GM23338 (cell line): Measurements from ENCODE around the gene PTPRZ1. TPM values are rescaled to one million over a fixed set of nuclear protein-coding genes. Genes with fewer than 3 reads are reported as not detected.

Experiments used
- ATAC-seq: fragments of 200-7000 bp; cut with Tn5 transposase; 3 replicates; pipeline ENCODE4 v1.9.1; 2020
- DNase-seq: peaks from one replicate; pipeline ENCODE4 v3.0.0-alpha.2; 2015; ENCODE audit warnings: low spot score
- H2AFZ ChIP-seq: fragments of 200-600 bp; sonication (generic); 2 replicates; pipeline ENCODE4 v1.8.0; 2016; ENCODE audit warnings: antibody characterized with exemption, mild to moderate bottlenecking, moderate library complexity
- H3F3A ChIP-seq: fragments of 200-600 bp; sonication (generic); replicated peaks from 2 replicates; pipeline ENCODE4 v1.8.0; 2017; ENCODE audit warnings: antibody characterized with exemption, mixed run types, low read depth
- H3K27ac ChIP-seq: fragments of 200-600 bp; sonication (generic); 2 replicates; pipeline ENCODE4 v1.6.1; 2016; ENCODE audit warnings: low read depth
- H3K27me3 ChIP-seq: fragments of 200-600 bp; sonication (generic); 2 replicates; pipeline ENCODE4 v1.8.0; 2016; ENCODE audit warnings: mild to moderate bottlenecking, mixed run types, moderate library complexity; ENCODE audit not compliant: insufficient read depth
- H3K36me3 ChIP-seq: fragments of 200-600 bp; sonication (generic); 2 replicates; pipeline ENCODE4 v1.8.0; 2016; ENCODE audit warnings: mild to moderate bottlenecking; ENCODE audit not compliant: insufficient read depth
- H3K4me1 ChIP-seq: fragments of 200-600 bp; sonication (generic); 2 replicates; pipeline ENCODE4 v1.8.0; 2016; ENCODE audit warnings: mild to moderate bottlenecking, moderate library complexity; ENCODE audit not compliant: insufficient read depth
- H3K4me2 ChIP-seq: fragments of 200-600 bp; sonication (generic); 2 replicates; pipeline ENCODE4 v1.7.1; 2017; ENCODE audit warnings: mixed run types
- H3K4me3 ChIP-seq: fragments of 200-600 bp; sonication (generic); 2 replicates; pipeline ENCODE4 v1.6.1; 2016; ENCODE audit warnings: mixed run types
- H3K79me2 ChIP-seq: fragments of 200-600 bp; sonication (generic); replicated peaks from 2 replicates; pipeline ENCODE4 v1.8.0; 2017; ENCODE audit warnings: mild to moderate bottlenecking; ENCODE audit not compliant: insufficient read depth
- H3K9me2 ChIP-seq: fragments of 200-600 bp; sonication (generic); 2 replicates; pipeline ENCODE4 v1.8.0; 2017; ENCODE audit not compliant: insufficient read depth
- H4K20me1 ChIP-seq: fragments of 200-600 bp; sonication (generic); replicated peaks from 2 replicates; pipeline ENCODE4 v1.8.0; 2017; ENCODE audit warnings: mild to moderate bottlenecking; ENCODE audit not compliant: insufficient read depth
- H3K27ac Mint-ChIP-seq: 2 replicates; pipeline ENCODE4 v1.8.0; 2020; ENCODE audit warnings: inconsistent platforms, mild to moderate bottlenecking, moderate library complexity, mixed read lengths
- H3K27me3 Mint-ChIP-seq: 3 replicates; pipeline ENCODE4 v1.8.0; 2022; ENCODE audit warnings: low read depth, mild to moderate bottlenecking, moderate library complexity, mixed read lengths, inconsistent platforms; ENCODE audit not compliant: insufficient read depth, poor library complexity
- H3K36me3 Mint-ChIP-seq: 3 replicates; pipeline ENCODE4 v1.8.0; 2021; ENCODE audit warnings: low read depth, mild to moderate bottlenecking, inconsistent platforms, moderate library complexity, mixed read lengths
- H3K4me1 Mint-ChIP-seq: 3 replicates; pipeline ENCODE4 v1.8.0; 2020; ENCODE audit warnings: mild to moderate bottlenecking, inconsistent platforms, mixed read lengths
- H3K4me3 Mint-ChIP-seq: 3 replicates; pipeline ENCODE4 v1.8.0; 2021; ENCODE audit warnings: moderate library complexity, mild to moderate bottlenecking, inconsistent platforms, mixed read lengths
- H3K9me3 Mint-ChIP-seq: 3 replicates; pipeline ENCODE4 v1.8.0; 2020; ENCODE audit warnings: moderate library complexity, mild to moderate bottlenecking, inconsistent platforms, mixed read lengths
- CREB1 ChIP-seq: fragments of 250-450 bp; sonication (Bioruptor Pico); IDR thresholded peaks from 2 replicates; pipeline ENCODE4 v1.5.0; 2020; ENCODE audit warnings: low read depth, mild to moderate bottlenecking, moderate library complexity
- EZH2 ChIP-seq: fragments of 200-600 bp; sonication (generic); IDR thresholded peaks from one replicate; pipeline ENCODE4 v1.8.0; 2017; ENCODE audit warnings: antibody characterized with exemption, mild to moderate bottlenecking, low read depth; ENCODE audit not compliant: unreplicated experiment
- EZH2phosphoT487 ChIP-seq: fragments of 200-600 bp; sonication (generic); IDR thresholded peaks from one replicate; pipeline ENCODE4 v1.8.1; 2018; ENCODE audit warnings: antibody characterized with exemption; ENCODE audit not compliant: unreplicated experiment
- JUNB ChIP-seq: IDR thresholded peaks from one replicate; pipeline ENCODE4 v1.6.1; 2016; ENCODE audit warnings: antibody characterized with exemption; ENCODE audit not compliant: unreplicated experiment
- NANOG ChIP-seq: IDR thresholded peaks from 2 replicates; pipeline ENCODE4 v1.6.1; 2016; ENCODE audit warnings: antibody characterized with exemption, borderline replicate concordance
- POLR2AphosphoS5 ChIP-seq: IDR thresholded peaks from 2 replicates; pipeline ENCODE4 v1.6.1; 2016; ENCODE audit warnings: antibody characterized with exemption, low read depth
- REST ChIP-seq: IDR thresholded peaks from one replicate; pipeline ENCODE4 v1.6.1; 2018; ENCODE audit warnings: antibody characterized with exemption; ENCODE audit not compliant: unreplicated experiment
- STAT1 ChIP-seq: IDR thresholded peaks from one replicate; pipeline ENCODE4 v1.6.1; 2016; ENCODE audit warnings: antibody characterized with exemption; ENCODE audit not compliant: unreplicated experiment
- ZNF114 ChIP-seq: fragments of 250-450 bp; sonication (Bioruptor Pico); IDR thresholded peaks from 2 replicates; pipeline ENCODE4 v1.5.0; 2020; ENCODE audit warnings: mild to moderate bottlenecking, moderate library complexity
- ZNF331 ChIP-seq: fragments of 250-450 bp; sonication (Bioruptor Pico); IDR thresholded peaks from 2 replicates; pipeline ENCODE4 v1.5.0; 2020; ENCODE audit warnings: low read depth, mild to moderate bottlenecking, moderate library complexity
- ZNF462 ChIP-seq: fragments of 250-450 bp; sonication (Bioruptor Pico); IDR thresholded peaks from 2 replicates; pipeline ENCODE4 v1.5.0; 2020; ENCODE audit warnings: mild to moderate bottlenecking, moderate library complexity
- polyA plus RNA-seq: library from polyadenylated mRNA; unstranded; fragments of >200 nt; fragmentation: Nextera tagmentation; extraction: Ambion mirVana; gene quantifications from 2 replicates; pipeline ENCODE4 v1.2.1, GENCODE V29; 2016
- total RNA-seq: library from RNA; depleted of rRNA; stranded (reverse); fragments of >200 nt; shearing (Covaris generic); gene quantifications from 2 replicates; pipeline ENCODE4 v1.2.3, GENCODE V29; 2014
- TF ChIP-seq, protein P1 (sequence below), 2 experiments: fragments of 200-600 bp in 1 of 2; sonication (generic) in 1 of 2; conservative IDR thresholded peaks; 2 replicates each; pipeline versions ENCODE4 v1.5.1 to v1.6.1; 2016 to 2017; ENCODE audit warnings: antibody characterized with exemption in 2 of 2, low read depth in 2 of 2, mild to moderate bottlenecking in 2 of 2, moderate library complexity in 1 of 2
- TF ChIP-seq, protein P2 (sequence below): IDR thresholded peaks from 2 replicates; pipeline ENCODE4 v1.6.1; 2016; ENCODE audit warnings: antibody characterized with exemption

Gene PTPRZ1
- total and polyA plus RNA-seq, 2 experiments from 2014 or later: 160 to 230 TPM

DNA sequence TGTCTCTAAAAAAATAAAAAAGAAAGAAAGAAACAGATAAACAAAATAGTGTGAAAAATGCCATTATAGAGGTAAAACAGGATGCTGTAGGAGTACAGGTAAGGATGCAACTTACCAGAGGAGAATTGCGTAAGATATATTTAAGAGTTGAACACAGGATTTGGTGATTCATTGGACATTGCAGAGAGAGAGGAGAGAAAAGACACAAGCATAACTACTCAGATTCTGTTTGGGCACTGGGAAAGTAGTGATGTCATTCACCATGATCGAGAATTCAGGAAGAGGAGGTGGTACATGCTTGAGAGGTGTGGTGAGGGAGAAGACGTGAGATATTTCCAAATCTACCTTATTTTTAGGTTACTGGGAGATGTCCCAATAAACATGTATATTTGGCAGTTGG is 173.4 kb downstream of the PTPRZ1 start:
- ATAC-seq (no peak), DNase-seq (no peak)
- Histone ChIP-seq H3K4me3 (no peak overlapping the region), H3K27me3 (no peaks in the 10 kb centered on the region), H4K20me1 (no peaks in the 10 kb centered on the region), H3K4me2 (no peak overlapping the region), H3K9me2 (no peaks in the 10 kb centered on the region), H3K36me3 (peaks cover 68% of the 10 kb centered on the region), H2AFZ (no peak overlapping the region), H3K79me2 (no peaks in the 10 kb centered on the region), H3K27ac (no peak overlapping the region), H3K4me1 (no peaks in the 10 kb centered on the region), H3F3A (no peaks in the 10 kb centered on the region; the same call in 1 of the 2 replicates)
- Mint-ChIP-seq H3K4me3 (no peak overlapping the region), H3K36me3 (peaks cover 64% of the 10 kb centered on the region), H3K27ac (no peak overlapping the region), H3K27me3 (no peaks in the 10 kb centered on the region), H3K4me1 (no peaks in the 10 kb centered on the region), H3K9me3 (no peaks in the 10 kb centered on the region)
- TF ChIP-seq EZH2: no peak
- no peak for TF ChIP-seq ZNF114 (CRISPR knock-in tag)
- no peak for TF ChIP-seq CREB1 (CRISPR knock-in tag)
- TF ChIP-seq, protein P1, sequence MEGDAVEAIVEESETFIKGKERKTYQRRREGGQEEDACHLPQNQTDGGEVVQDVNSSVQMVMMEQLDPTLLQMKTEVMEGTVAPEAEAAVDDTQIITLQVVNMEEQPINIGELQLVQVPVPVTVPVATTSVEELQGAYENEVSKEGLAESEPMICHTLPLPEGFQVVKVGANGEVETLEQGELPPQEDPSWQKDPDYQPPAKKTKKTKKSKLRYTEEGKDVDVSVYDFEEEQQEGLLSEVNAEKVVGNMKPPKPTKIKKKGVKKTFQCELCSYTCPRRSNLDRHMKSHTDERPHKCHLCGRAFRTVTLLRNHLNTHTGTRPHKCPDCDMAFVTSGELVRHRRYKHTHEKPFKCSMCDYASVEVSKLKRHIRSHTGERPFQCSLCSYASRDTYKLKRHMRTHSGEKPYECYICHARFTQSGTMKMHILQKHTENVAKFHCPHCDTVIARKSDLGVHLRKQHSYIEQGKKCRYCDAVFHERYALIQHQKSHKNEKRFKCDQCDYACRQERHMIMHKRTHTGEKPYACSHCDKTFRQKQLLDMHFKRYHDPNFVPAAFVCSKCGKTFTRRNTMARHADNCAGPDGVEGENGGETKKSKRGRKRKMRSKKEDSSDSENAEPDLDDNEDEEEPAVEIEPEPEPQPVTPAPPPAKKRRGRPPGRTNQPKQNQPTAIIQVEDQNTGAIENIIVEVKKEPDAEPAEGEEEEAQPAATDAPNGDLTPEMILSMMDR (conservative IDR thresholded peaks at IDR 0.05; ENCODE audit: low read depth in 2 of 2): no peak
- no peak for TF ChIP-seq JUNB
- TF ChIP-seq NANOG: no peak
- TF ChIP-seq STAT1: no peak
- TF ChIP-seq, protein P2, sequence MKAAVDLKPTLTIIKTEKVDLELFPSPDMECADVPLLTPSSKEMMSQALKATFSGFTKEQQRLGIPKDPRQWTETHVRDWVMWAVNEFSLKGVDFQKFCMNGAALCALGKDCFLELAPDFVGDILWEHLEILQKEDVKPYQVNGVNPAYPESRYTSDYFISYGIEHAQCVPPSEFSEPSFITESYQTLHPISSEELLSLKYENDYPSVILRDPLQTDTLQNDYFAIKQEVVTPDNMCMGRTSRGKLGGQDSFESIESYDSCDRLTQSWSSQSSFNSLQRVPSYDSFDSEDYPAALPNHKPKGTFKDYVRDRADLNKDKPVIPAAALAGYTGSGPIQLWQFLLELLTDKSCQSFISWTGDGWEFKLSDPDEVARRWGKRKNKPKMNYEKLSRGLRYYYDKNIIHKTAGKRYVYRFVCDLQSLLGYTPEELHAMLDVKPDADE: no peak
- TF ChIP-seq ZNF331: no peak
- TF ChIP-seq POLR2AphosphoS5: no peak
- no peak for TF ChIP-seq ZNF462 (CRISPR knock-in tag)
- no peak for TF ChIP-seq EZH2phosphoT487
- no peak for TF ChIP-seq REST
